HK-2 (cell line): ENCODE data around the gene CPNE6.

Experiments used
- DNase-seq: peaks from one replicate; pipeline ENCODE4 v3.0.0-alpha.2; 2018; ENCODE audit not compliant: unreplicated experiment

Gene CPNE6

GRCh38 chr14:24086193-24086955, 15.0 kb downstream of the CPNE6 start:
- no peak for DNase-seq

GRCh38 chr14:24087004-24087403, 15.6 kb downstream of the CPNE6 start:
- no peak for DNase-seq

- DNase-seq = no peak
Measured at GRCh38 chr14:24088095-24088494, 16.7 kb downstream of the CPNE6 start.

GRCh38 chr14:24089890-24090289, 18.5 kb downstream of the CPNE6 start:
- DNase-seq = no peak

- DNase-seq = no peak
Measured at GRCh38 chr14:24092110-24092504, 20.7 kb downstream of the CPNE6 start.

- DNase-seq = no peak
Measured at GRCh38 chr14:24092505-24093206, 21.3 kb downstream of the CPNE6 start.

GRCh38 chr14:24093207-24093900, 22.0 kb downstream of the CPNE6 start:
- DNase-seq = no peak

GRCh38 chr14:24093901-24094840, 22.8 kb downstream of the CPNE6 start, which contains the start of gene PCK2:
Gene PCK2 (plus strand): TSS chr14:24094311. CDS start chr14:24094406, 95 bp downstream.
- peak; percentile 97 for DNase-seq

GRCh38 chr14:24094841-24095270, 23.5 kb downstream of the CPNE6 start:
- no peak for DNase-seq

GRCh38 chr14:24095271-24096068, 24.1 kb downstream of the CPNE6 start:
- DNase-seq = peak; percentile 74

- DNase-seq = no peak
Measured at GRCh38 chr14:24096545-24097181, 25.3 kb downstream of the CPNE6 start.

GRCh38 chr14:24098229-24098926, 27.0 kb downstream of the CPNE6 start:
- no peak for DNase-seq

GRCh38 chr14:24098927-24099813, 27.8 kb downstream of the CPNE6 start:
- no peak for DNase-seq

GRCh38 chr14:24100197-24100981, 29.0 kb downstream of the CPNE6 start:
- no peak for DNase-seq

GRCh38 chr14:24100982-24101494, 29.7 kb downstream of the CPNE6 start:
- DNase-seq = no peak

GRCh38 chr14:24102357-24103048, 31.1 kb downstream of the CPNE6 start:
- DNase-seq = no peak

GRCh38 chr14:24103451-24103850, 32.1 kb downstream of the CPNE6 start:
- DNase-seq = no peak
